ENCODE results near the gene OLFML2A. TPM values are rescaled to one million over a fixed set of nuclear protein-coding genes. Genes with fewer than 3 reads are reported as not detected.

OLFML2A gene
- total RNA-seq, 6 experiments from 2014 or later, result 0.30 to 0.88 (median 0.36) TPM

DNA sequence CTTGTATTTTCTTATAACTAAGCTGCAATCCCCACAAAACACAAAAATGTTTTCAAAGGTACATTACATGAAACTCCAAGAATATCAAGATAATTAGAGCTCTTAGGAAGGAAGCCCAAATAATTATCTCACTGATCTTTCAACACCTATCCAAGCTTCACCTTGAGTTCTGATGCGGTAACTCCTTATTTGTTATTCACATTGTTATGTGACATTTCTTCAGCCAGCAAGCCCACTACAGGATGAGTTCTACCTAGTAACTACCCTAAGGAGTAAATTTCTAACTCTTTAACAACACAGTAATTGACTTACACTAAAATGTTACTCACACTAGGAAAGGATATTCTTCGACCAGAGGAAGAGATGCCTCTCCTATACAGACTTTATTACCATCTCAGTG is 15.7 kb upstream of the OLFML2A start:
- H3K9me3 Mint-ChIP-seq, result no peaks in the 10 kb centered on the region
- no peak overlapping the region for H3K4me3 Mint-ChIP-seq
- no peak for DNase-seq
- TF ChIP-seq, protein P1, sequence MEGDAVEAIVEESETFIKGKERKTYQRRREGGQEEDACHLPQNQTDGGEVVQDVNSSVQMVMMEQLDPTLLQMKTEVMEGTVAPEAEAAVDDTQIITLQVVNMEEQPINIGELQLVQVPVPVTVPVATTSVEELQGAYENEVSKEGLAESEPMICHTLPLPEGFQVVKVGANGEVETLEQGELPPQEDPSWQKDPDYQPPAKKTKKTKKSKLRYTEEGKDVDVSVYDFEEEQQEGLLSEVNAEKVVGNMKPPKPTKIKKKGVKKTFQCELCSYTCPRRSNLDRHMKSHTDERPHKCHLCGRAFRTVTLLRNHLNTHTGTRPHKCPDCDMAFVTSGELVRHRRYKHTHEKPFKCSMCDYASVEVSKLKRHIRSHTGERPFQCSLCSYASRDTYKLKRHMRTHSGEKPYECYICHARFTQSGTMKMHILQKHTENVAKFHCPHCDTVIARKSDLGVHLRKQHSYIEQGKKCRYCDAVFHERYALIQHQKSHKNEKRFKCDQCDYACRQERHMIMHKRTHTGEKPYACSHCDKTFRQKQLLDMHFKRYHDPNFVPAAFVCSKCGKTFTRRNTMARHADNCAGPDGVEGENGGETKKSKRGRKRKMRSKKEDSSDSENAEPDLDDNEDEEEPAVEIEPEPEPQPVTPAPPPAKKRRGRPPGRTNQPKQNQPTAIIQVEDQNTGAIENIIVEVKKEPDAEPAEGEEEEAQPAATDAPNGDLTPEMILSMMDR (IDR thresholded peaks at IDR 0.05), result no peak
- peaks cover 17% of the 10 kb centered on the region for H3K4me1 Mint-ChIP-seq (ENCODE audit: low read depth)
- no peak overlapping the region for H3K27ac Mint-ChIP-seq
- no peaks in the 10 kb centered on the region for H3K36me3 Mint-ChIP-seq (ENCODE audit: low read depth)
- H3K27me3 Mint-ChIP-seq (ENCODE audit: insufficient read depth), result peaks cover 45% of the 10 kb centered on the region

DNA sequence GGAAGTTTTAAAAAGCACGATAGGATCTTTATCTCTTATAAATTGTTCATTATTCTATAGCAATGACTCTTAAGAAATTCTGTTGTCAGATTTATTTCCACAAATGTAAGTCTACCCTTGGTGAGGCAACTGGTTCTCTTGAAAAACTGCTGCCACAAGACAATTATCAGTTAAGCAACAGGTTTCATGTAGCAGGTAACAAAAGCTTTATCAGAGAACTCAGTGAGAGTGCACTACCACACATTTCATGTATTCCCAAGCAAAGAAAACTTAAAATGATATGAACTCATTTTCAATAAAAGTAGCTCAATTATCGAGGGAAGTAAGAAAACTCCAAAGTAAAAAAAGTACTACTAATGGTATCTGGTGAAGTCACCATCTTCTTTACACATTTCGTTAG is 15.2 kb upstream of the OLFML2A start:
- peaks cover 17% of the 10 kb centered on the region for H3K4me1 Mint-ChIP-seq (ENCODE audit: low read depth)
- TF ChIP-seq, protein P1 (IDR thresholded peaks at IDR 0.05), result no peak
- H3K4me3 Mint-ChIP-seq, result no peak overlapping the region
- no peak for DNase-seq
- no peaks in the 10 kb centered on the region for H3K9me3 Mint-ChIP-seq
- no peak overlapping the region for H3K27ac Mint-ChIP-seq
- H3K36me3 Mint-ChIP-seq (ENCODE audit: low read depth), result no peaks in the 10 kb centered on the region
- peaks cover 42% of the 10 kb centered on the region for H3K27me3 Mint-ChIP-seq (ENCODE audit: insufficient read depth)

DNA sequence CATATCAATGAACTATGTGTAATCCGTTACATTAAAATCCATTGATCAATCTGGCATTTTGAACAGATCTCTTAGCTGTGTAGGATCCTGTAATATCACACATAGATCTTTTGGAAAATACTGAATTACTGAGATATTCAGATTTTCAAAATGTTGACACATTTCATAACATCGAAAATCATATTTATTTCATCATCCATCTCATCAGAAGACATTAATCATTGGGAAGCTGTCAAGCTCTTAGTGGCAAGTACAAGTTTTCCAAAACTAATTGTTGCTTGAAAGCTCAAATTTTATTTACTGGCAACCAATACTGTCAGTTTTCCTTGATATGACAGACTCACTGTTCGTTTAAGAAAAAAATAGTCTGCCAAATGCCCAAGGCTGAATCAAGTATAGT is 14.3 kb upstream of the OLFML2A start:
- Mint-ChIP-seq H3K4me3 (no peak overlapping the region), H3K4me1 (ENCODE audit: low read depth) (peaks cover 17% of the 10 kb centered on the region), H3K9me3 (no peaks in the 10 kb centered on the region), H3K27ac (no peak overlapping the region), H3K36me3 (ENCODE audit: low read depth) (no peaks in the 10 kb centered on the region), H3K27me3 (ENCODE audit: insufficient read depth) (peaks cover 41% of the 10 kb centered on the region)
- DNase-seq, result no peak
- TF ChIP-seq, protein P1 (IDR thresholded peaks at IDR 0.05), result no peak

DNA sequence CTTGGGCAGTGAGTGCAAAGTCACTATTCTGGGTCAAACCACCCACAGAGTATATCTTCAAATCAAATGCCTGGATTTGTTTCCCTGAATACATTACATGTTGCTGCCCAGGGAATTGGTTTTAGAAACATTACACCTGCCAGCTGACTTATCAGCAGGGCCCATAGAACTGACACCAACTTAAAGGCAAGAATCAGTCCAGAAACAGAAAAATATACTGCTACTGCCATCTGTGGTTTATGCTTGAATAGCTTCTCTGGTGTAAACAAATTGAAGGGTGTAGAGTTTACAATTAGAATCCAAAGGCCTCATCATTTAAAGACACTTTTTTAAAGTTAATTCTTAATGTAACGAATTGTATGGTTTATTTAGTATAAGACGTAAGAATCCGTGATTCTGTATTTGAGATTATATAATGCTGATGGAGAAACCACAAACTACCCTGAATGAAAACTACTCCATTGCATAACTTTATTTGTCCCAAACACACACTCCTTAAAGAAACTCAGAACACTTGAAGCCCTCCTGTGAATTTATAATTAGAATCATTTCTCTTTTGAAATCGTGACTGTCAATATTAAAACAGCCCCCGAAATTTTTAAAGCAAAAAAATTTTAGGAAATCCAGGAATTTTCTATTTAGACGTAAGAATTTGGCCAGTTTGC is 12.0 kb upstream of the OLFML2A start:
- Mint-ChIP-seq H3K9me3 (no peaks in the 10 kb centered on the region), H3K4me1 (ENCODE audit: low read depth) (peaks cover 7% of the 10 kb centered on the region), H3K4me3 (no peak overlapping the region), H3K36me3 (ENCODE audit: low read depth) (no peaks in the 10 kb centered on the region), H3K27me3 (ENCODE audit: insufficient read depth) (peaks cover 52% of the 10 kb centered on the region), H3K27ac (no peak overlapping the region)
- no peak for DNase-seq
- TF ChIP-seq, protein P1 (IDR thresholded peaks at IDR 0.05), result peak; percentile 58

DNA sequence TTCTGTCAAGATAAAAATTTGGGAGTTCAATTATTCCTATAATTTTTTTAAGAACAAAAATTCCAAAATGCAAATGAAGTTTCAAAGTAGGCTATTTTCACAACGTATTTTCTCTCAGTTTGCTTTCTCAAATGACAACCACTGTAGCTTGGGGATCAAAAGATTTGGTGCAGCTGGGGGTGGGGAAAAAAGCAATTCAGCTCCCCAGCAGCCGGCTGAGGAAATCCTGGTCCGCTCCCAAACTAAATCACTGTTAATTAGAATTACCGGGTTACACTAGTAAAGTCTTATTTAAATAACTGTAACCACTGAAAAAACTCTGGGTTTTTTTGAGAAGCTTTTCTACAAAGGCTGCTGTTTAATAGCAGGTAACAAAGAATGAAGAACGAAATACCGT is 11.5 kb upstream of the OLFML2A start:
- H3K9me3 Mint-ChIP-seq, result no peaks in the 10 kb centered on the region
- peaks cover 13% of the 10 kb centered on the region for H3K4me1 Mint-ChIP-seq (ENCODE audit: low read depth)
- no peak overlapping the region for H3K4me3 Mint-ChIP-seq
- no peak overlapping the region for H3K27ac Mint-ChIP-seq
- H3K27me3 Mint-ChIP-seq (ENCODE audit: insufficient read depth), result peaks cover 57% of the 10 kb centered on the region
- no peak for DNase-seq
- TF ChIP-seq, protein P1 (IDR thresholded peaks at IDR 0.05), result no peak
- H3K36me3 Mint-ChIP-seq (ENCODE audit: low read depth), result no peaks in the 10 kb centered on the region
